IMR-90 (cell line): ENCODE data around the gene RTF1. TPM values are rescaled to one million over a fixed set of nuclear protein-coding genes. Genes with fewer than 3 reads are reported as not detected.

Experiments used
- ATAC-seq: fragments of 200-7000 bp; cut with Tn5 transposase; 2 replicates; pipeline ENCODE4 v1.9.1; 2020; ENCODE audit warnings: low read depth, mild to moderate bottlenecking, moderate library complexity
- BruUV-seq: library from RNA; stranded (reverse); fragments of 400-500 nt; replicated peaks from 2 replicates; lab custom pipeline; 2021; lab: Mats Ljungman, UMichigan
- CTCF ChIA-PET: fragments of 300-600 bp; formaldehyde crosslinking; extraction: SDS; loops from one replicate; lab custom pipeline; 2021; ENCODE audit warnings: antibody characterized with exemption; lab: Yijun Ruan, JAX
- POLR2A ChIA-PET: fragments of 300-600 bp; sonication (Branson Sonifier 250); formaldehyde crosslinking; loops from one replicate; lab custom pipeline; 2022; ENCODE audit warnings: antibody characterized with exemption; ENCODE audit not compliant: unreplicated experiment; lab: Charles Lee
- DNase-seq: peaks from one replicate; pipeline ENCODE4 v3.0.0; 2013
- H2AFZ ChIP-seq: replicated peaks from 2 replicates; pipeline ENCODE3; 2013; ENCODE audit warnings: low read length, mild to moderate bottlenecking; ENCODE audit not compliant: poor library complexity
- H2AK5ac ChIP-seq: 2 replicates; pipeline ENCODE4 v1.6.1; 2013; ENCODE audit warnings: low read depth, low read length, inconsistent platforms
- H2AK9ac ChIP-seq: replicated peaks from 2 replicates; pipeline ENCODE3; 2013; ENCODE audit warnings: mild to moderate bottlenecking, low read depth, low read length, moderate library complexity; ENCODE audit not compliant: poor library complexity
- H2BK120ac ChIP-seq: 2 replicates; pipeline ENCODE4 v1.6.1; 2013; ENCODE audit warnings: low read depth, low read length, inconsistent platforms
- H2BK15ac ChIP-seq: 3 replicates; pipeline ENCODE4 v1.6.1; 2013; ENCODE audit warnings: low read depth, low read length, inconsistent platforms
- H2BK20ac ChIP-seq: 2 replicates; pipeline ENCODE4 v1.6.1; 2013; ENCODE audit warnings: low read depth, mild to moderate bottlenecking, inconsistent platforms, low read length, moderate library complexity
- H2BK5ac ChIP-seq: 2 replicates; pipeline ENCODE4 v1.6.1; 2013; ENCODE audit warnings: mild to moderate bottlenecking, low read depth, low read length, inconsistent platforms; ENCODE audit not compliant: poor library complexity, severe bottlenecking
- H3K14ac ChIP-seq: replicated peaks from 2 replicates; pipeline ENCODE4 v1.6.1; 2013; ENCODE audit warnings: low read depth, low read length, inconsistent platforms
- H3K18ac ChIP-seq: 2 replicates; pipeline ENCODE4 v1.6.1; 2013; ENCODE audit warnings: low read depth, low read length, control low read depth
- H3K23ac ChIP-seq: 2 replicates; pipeline ENCODE4 v1.6.1; 2013; ENCODE audit warnings: low read depth, low read length, inconsistent platforms
- H3K27ac ChIP-seq: 2 replicates; pipeline ENCODE4 v1.5.1; 2013; ENCODE audit warnings: mild to moderate bottlenecking, control low read depth, low read length; ENCODE audit not compliant: insufficient read depth
- H3K27me3 ChIP-seq: 2 replicates; pipeline ENCODE4 v1.6.1; 2013; ENCODE audit warnings: low read length; ENCODE audit not compliant: control insufficient read depth, insufficient read depth
- H3K36me3 ChIP-seq: 2 replicates; pipeline ENCODE4 v1.6.1; 2013; ENCODE audit warnings: low read length, mixed read lengths; ENCODE audit not compliant: control insufficient read depth, insufficient read depth
- H3K4ac ChIP-seq: 2 replicates; pipeline ENCODE4 v1.6.1; 2013; ENCODE audit warnings: low read depth, low read length, inconsistent platforms
- H3K4me1 ChIP-seq: 2 replicates; pipeline ENCODE4 v1.6.1; 2013; ENCODE audit warnings: low read length, mixed read lengths; ENCODE audit not compliant: control insufficient read depth, insufficient read depth
- H3K4me2 ChIP-seq: 2 replicates; pipeline ENCODE4 v1.6.1; 2013; ENCODE audit warnings: low read depth, mild to moderate bottlenecking, control low read depth, low read length, moderate library complexity
- H3K4me3 ChIP-seq: 2 replicates; pipeline ENCODE4 v1.5.1; 2013; ENCODE audit warnings: low read depth, mild to moderate bottlenecking, control low read depth, low read length, moderate library complexity; ENCODE audit not compliant: insufficient read depth
- H3K56ac ChIP-seq: 2 replicates; pipeline ENCODE4 v1.6.1; 2013; ENCODE audit warnings: low read length, inconsistent platforms; ENCODE audit not compliant: insufficient read depth; ENCODE audit errors: extremely low read depth
- H3K79me1 ChIP-seq, 2 experiments: 2 replicates each; pipeline ENCODE4 v1.6.1; 2013; ENCODE audit warnings: low read length in 2 of 2, inconsistent platforms in 1 of 2, low read depth in 1 of 2
- H3K9ac ChIP-seq: 2 replicates; pipeline ENCODE4 v1.6.1; 2013; ENCODE audit warnings: low read depth, low read length, control low read depth
- H3K9me1 ChIP-seq: 2 replicates; pipeline ENCODE4 v1.6.1; 2013; ENCODE audit warnings: low read length, inconsistent platforms; ENCODE audit not compliant: insufficient read depth
- H3K9me3 ChIP-seq: 2 replicates; pipeline ENCODE4 v1.6.1; 2013; ENCODE audit warnings: low read length; ENCODE audit not compliant: control insufficient read depth, insufficient read depth
- H4K20me1 ChIP-seq: 2 replicates; pipeline ENCODE4 v1.6.1; 2013; ENCODE audit warnings: low read length, inconsistent platforms; ENCODE audit not compliant: insufficient read depth
- H4K5ac ChIP-seq: 2 replicates; pipeline ENCODE4 v1.6.1; 2013; ENCODE audit warnings: mild to moderate bottlenecking, low read depth, low read length, control low read depth
- H4K8ac ChIP-seq, 2 experiments: 2 replicates each; pipeline ENCODE4 v1.6.1; 2013; ENCODE audit warnings: low read depth in 2 of 2, low read length in 2 of 2, control low read depth in 1 of 2, inconsistent platforms in 1 of 2
- H4K91ac ChIP-seq: 2 replicates; pipeline ENCODE4 v1.6.1; 2013; ENCODE audit warnings: low read depth, low read length, inconsistent platforms; ENCODE audit not compliant: insufficient read depth
- BHLHE40 ChIP-seq: fragments of 150-350 bp; IDR thresholded peaks from 2 replicates; pipeline ENCODE4 v1.6.1; 2016; ENCODE audit warnings: mild to moderate bottlenecking, low read depth, low read length
- CEBPB ChIP-seq: IDR thresholded peaks from 2 replicates; pipeline ENCODE4 v1.6.1; 2012; ENCODE audit warnings: low read depth, low read length, improper control_type of control experiment
- CHD1 ChIP-seq: IDR thresholded peaks from 2 replicates; pipeline ENCODE4 v1.6.1; 2012; ENCODE audit warnings: low read depth, low read length, improper control_type of control experiment
- CTCF ChIP-seq: conservative IDR thresholded peaks from 2 replicates; pipeline ENCODE4 v1.5.1; 2012; ENCODE audit warnings: mild to moderate bottlenecking, low read depth, low read length, improper control_type of control experiment
- ELK1 ChIP-seq: fragments of 150-350 bp; IDR thresholded peaks from 2 replicates; pipeline ENCODE4 v1.6.1; 2016; ENCODE audit warnings: low read depth, mild to moderate bottlenecking, low read length, moderate library complexity, borderline replicate concordance
- FOS ChIP-seq: fragments of 150-350 bp; IDR thresholded peaks from 2 replicates; pipeline ENCODE4 v1.6.1; 2016; ENCODE audit warnings: low read depth, low read length
- MAFK ChIP-seq: IDR thresholded peaks from 2 replicates; pipeline ENCODE4 v1.6.1; 2012; ENCODE audit warnings: low read depth, low read length, improper control_type of control experiment
- MAZ ChIP-seq: IDR thresholded peaks from 2 replicates; pipeline ENCODE4 v1.6.1; 2012; ENCODE audit warnings: low read depth, mild to moderate bottlenecking, low read length, improper control_type of control experiment, moderate library complexity, borderline replicate concordance
- MXI1 ChIP-seq: IDR thresholded peaks from 2 replicates; pipeline ENCODE4 v1.6.1; 2012; ENCODE audit warnings: low read depth, mild to moderate bottlenecking, low read length, moderate library complexity, borderline replicate concordance
- NFE2L2 ChIP-seq: fragments of 150-350 bp; IDR thresholded peaks from 2 replicates; pipeline ENCODE4 v1.6.1; 2016; ENCODE audit warnings: low read depth, mild to moderate bottlenecking, low read length
- POLR2A ChIP-seq: IDR thresholded peaks from 2 replicates; pipeline ENCODE4 v1.6.1; 2012; ENCODE audit warnings: mild to moderate bottlenecking, low read depth, low read length
- RAD21 ChIP-seq: IDR thresholded peaks from 2 replicates; pipeline ENCODE4 v1.6.1; 2012; ENCODE audit warnings: low read length, improper control_type of control experiment
- RCOR1 ChIP-seq: IDR thresholded peaks from 2 replicates; pipeline ENCODE4 v1.6.1; 2012; ENCODE audit warnings: mild to moderate bottlenecking, low read length, improper control_type of control experiment; ENCODE audit not compliant: insufficient replicate concordance
- RFX5 ChIP-seq: IDR thresholded peaks from 2 replicates; pipeline ENCODE4 v1.8.0; 2012; ENCODE audit warnings: low read depth, mild to moderate bottlenecking, low read length, moderate library complexity
- SMC3 ChIP-seq: fragments of 150-350 bp; IDR thresholded peaks from 2 replicates; pipeline ENCODE4 v1.6.1; 2016; ENCODE audit warnings: low read depth, mild to moderate bottlenecking, antibody characterized with exemption, low read length, moderate library complexity
- USF2 ChIP-seq: fragments of 150-350 bp; IDR thresholded peaks from 2 replicates; pipeline ENCODE4 v1.6.1; 2017; ENCODE audit warnings: mild to moderate bottlenecking, antibody characterized with exemption, low read length, low read depth
- WGBS, 2 experiments: methylation state at CpG; one replicate each; pipeline versions ENCODE4 v1.1.5 to v1.1.7; 2013; ENCODE audit warnings: missing lambda C conversion rate in 2 of 2; ENCODE audit not compliant: insufficient read length in 1 of 2; ENCODE audit errors: extremely low coverage in 2 of 2; 5-methylcytosine and 5-hydroxymethylcytosine counted together
- dilution Hi-C: fragments of 300-500 bp; cut with HindIII; formaldehyde crosslinking; loops from one replicate; pipeline ENCODE4 v1.14.3; 2018; ENCODE audit warnings: low sequenced_read_pairs; ENCODE audit not compliant: unreplicated experiment
- in situ Hi-C: fragments of 300-500 bp; cut with MboI; formaldehyde crosslinking; loops from 3 replicates; pipeline ENCODE4 v1.14.3; 2019; ENCODE audit warnings: low sequenced_read_pairs, inconsistent platforms, mixed read lengths
- intact Hi-C: fragments of 100-400 bp; cut with micrococcal nuclease; formaldehyde crosslinking; loops from 2 replicates; pipeline ENCODE4 v1.10.0; 2022
- polyA plus RNA-seq, 3 experiments: library from polyadenylated mRNA; depleted of rRNA; stranded (reverse); fragments of >200 nt; gene quantifications; 2 replicates each; pipeline ENCODE4 v1.2.3, GENCODE V29; 2012; ENCODE audit warnings: low replicate concordance in 1 of 3
- total RNA-seq: library from RNA; depleted of rRNA; stranded (reverse); fragments of >200 nt; gene quantifications from 2 replicates; pipeline ENCODE4 v1.2.3, GENCODE V29; 2012

RTF1 gene
- total and polyA plus RNA-seq, 2 of the 4 experiments (the other 2 are of a cell fraction): 15.1 to 24.3 TPM

GRCh38 chr15:41512512-41512939, 95.6 kb downstream of the RTF1 start:
- Histone ChIP-seq H3K79me1 (no peaks in the 10 kb centered on the region), H3K56ac (no peak overlapping the region), H3K9ac (no peak overlapping the region), H3K36me3 (peaks cover 9% of the 10 kb centered on the region), H3K4me3 (no peak overlapping the region), H3K18ac (no peak overlapping the region), H3K4me2 (peak overlapping the region; percentile 57; the same call in 1 of the 2 replicates), H2BK120ac (no peak overlapping the region), H3K23ac (peak overlapping the region; percentile 54; the same call in 1 of the 2 replicates), H4K20me1 (no peaks in the 10 kb centered on the region), H3K27me3 (peaks cover 38% of the 10 kb centered on the region), H2BK5ac (no peak overlapping the region), H2AFZ (peak overlapping the region; percentile 88), H3K4me1 (peaks cover 8% of the 10 kb centered on the region; the same call in 1 of the 2 replicates), H4K8ac (no peak overlapping the region), H3K14ac (no peak overlapping the region), H3K4ac (no peak overlapping the region), H2AK5ac (peak overlapping the region; percentile 15; the same call in 1 of the 2 replicates), H2BK20ac (no peak overlapping the region), H2BK15ac (no peak overlapping the region), H3K27ac (no peak overlapping the region), H4K91ac (no peak overlapping the region), H2AK9ac (peak overlapping the region; percentile 25), H4K5ac (no peak overlapping the region), H3K9me3 (no peaks in the 10 kb centered on the region), H3K9me1 (no peaks in the 10 kb centered on the region)
- WGBS, 2 experiments: 14% methylated on average over 26 of the region's 33 CpGs; no CpG with 5 or more reads in 1 of the 2 experiments
- CTCF ChIA-PET: no interaction called here
- intact Hi-C loops (no loop called here), dilution Hi-C loops (no loop called here), in situ Hi-C loops (no loop called here)
- POLR2A ChIA-PET: no interaction called here
- BruUV-seq: no TSS peak
- no peak for TF ChIP-seq RFX5
- no peak for TF ChIP-seq POLR2A
- TF ChIP-seq NFE2L2: no peak
- TF ChIP-seq MAFK: no peak
- TF ChIP-seq ELK1: no peak
- no peak for TF ChIP-seq RAD21
- no peak for TF ChIP-seq CHD1
- no peak for TF ChIP-seq RCOR1
- no peak for TF ChIP-seq CTCF
- TF ChIP-seq MAZ: no peak
- TF ChIP-seq USF2: no peak
- no peak for TF ChIP-seq MXI1
- no peak for TF ChIP-seq SMC3
- TF ChIP-seq BHLHE40: no peak
- TF ChIP-seq FOS: no peak
- TF ChIP-seq CEBPB: no peak
- DNase-seq: no peak
- peak; percentile 7; the same call in 1 of the 2 replicates for ATAC-seq
